K562 (cell line): ENCODE measurements around the gene CUTA. TPM values are rescaled to one million over a fixed set of nuclear protein-coding genes. Genes with fewer than 3 reads are reported as not detected.
A peak's percentile ranks its signal among the peaks of the same experiment; 100 is the strongest.

ENCODE experiments used
- BRF1 ChIP-seq: IDR thresholded peaks from 3 replicates; pipeline ENCODE4 v1.6.1; 2011; ENCODE audit warnings: borderline replicate concordance, mild to moderate bottlenecking; ENCODE audit not compliant: insufficient read length; ENCODE audit errors: extremely low read depth
- CBX3 ChIP-seq, 2 experiments: IDR thresholded peaks; 1 replicate in 1 of 2; 2 replicates in 1 of 2; pipeline ENCODE4 v1.6.1; 2012; ENCODE audit warnings: inconsistent platforms in 2 of 2, low read length in 2 of 2, borderline replicate concordance in 1 of 2, control low read depth in 1 of 2
- CC2D1A ChIP-seq: fragments of 450-650 bp; IDR thresholded peaks from 2 replicates; pipeline ENCODE4 v1.6.1; 2017; ENCODE audit warnings: mild to moderate bottlenecking
- CREB1 ChIP-seq, 2 experiments: sonication (generic) in 1 of 2; formaldehyde crosslinking in 1 of 2; IDR thresholded peaks; 2 replicates each; pipeline versions ENCODE4 v1.6.1 to v1.8.0; 2012 to 2022; ENCODE audit warnings: inconsistent platforms in 1 of 2, mild to moderate bottlenecking in 1 of 2, missing genetic modification reagents in 1 of 2, moderate library complexity in 1 of 2
- GTF2F1 ChIP-seq: IDR thresholded peaks from 2 replicates; pipeline ENCODE4 v1.6.1; 2011; ENCODE audit warnings: low read depth, low read length, improper control_type of control experiment
- MTA2 ChIP-seq: fragments of 450-650 bp; IDR thresholded peaks from 2 replicates; pipeline ENCODE4 v1.6.1; 2016; ENCODE audit warnings: low read depth
- NCOA4 ChIP-seq: fragments of 450-650 bp; IDR thresholded peaks from 2 replicates; pipeline ENCODE4 v1.6.1; 2018; ENCODE audit warnings: mild to moderate bottlenecking; ENCODE audit not compliant: partially characterized antibody
- NCOA6 ChIP-seq: fragments of 450-650 bp; IDR thresholded peaks from 2 replicates; pipeline ENCODE4 v1.6.1; 2017; ENCODE audit warnings: mild to moderate bottlenecking
- PCBP1 ChIP-seq: fragments of 200-400 bp; formaldehyde crosslinking; IDR thresholded peaks from 2 replicates; pipeline ENCODE4 v1.6.1; 2018; ENCODE audit warnings: mild to moderate bottlenecking, low read depth, low read length; ENCODE audit not compliant: poor library complexity, severe bottlenecking
- POLR2H ChIP-seq: IDR thresholded peaks from 2 replicates; pipeline ENCODE4 v1.6.1; 2016; ENCODE audit warnings: missing genetic modification characterization, low read depth, mild to moderate bottlenecking, control low read depth, missing compliant biosample characterization, moderate library complexity
- RBM22 ChIP-seq: fragments of 200-400 bp; formaldehyde crosslinking; IDR thresholded peaks from 2 replicates; pipeline ENCODE4 v1.6.1; 2018; ENCODE audit warnings: low read length, low read depth; ENCODE audit not compliant: poor library complexity, severe bottlenecking
- SOX6 ChIP-seq: fragments of 450-650 bp; IDR thresholded peaks from 2 replicates; pipeline ENCODE4 v1.6.1; 2014; ENCODE audit warnings: mild to moderate bottlenecking
- SRSF9 ChIP-seq: fragments of 200-400 bp; formaldehyde crosslinking; IDR thresholded peaks from 2 replicates; pipeline ENCODE4 v1.6.1; 2017; ENCODE audit warnings: low read depth, low read length, borderline replicate concordance
- ZNF121 ChIP-seq: sonication (generic); formaldehyde crosslinking; conservative IDR thresholded peaks from 2 replicates; pipeline ENCODE4 v1.8.0; 2022; ENCODE audit warnings: missing genetic modification reagents
- ZNF232 ChIP-seq: sonication (generic); formaldehyde crosslinking; IDR thresholded peaks from 2 replicates; pipeline ENCODE4 v1.8.0; 2022; ENCODE audit warnings: mild to moderate bottlenecking, missing genetic modification reagents
- ZNF3 ChIP-seq: fragments of 250-450 bp; sonication (Bioruptor Pico); IDR thresholded peaks from 2 replicates; pipeline ENCODE4 v1.5.0; 2021; ENCODE audit warnings: mild to moderate bottlenecking, moderate library complexity
- ZNF561 ChIP-seq: fragments of 450-650 bp; formaldehyde crosslinking; conservative IDR thresholded peaks from 2 replicates; pipeline ENCODE4 v1.4.0; 2020; ENCODE audit warnings: mild to moderate bottlenecking, moderate library complexity
- polyA plus RNA-seq, 8 experiments: library from polyadenylated mRNA; depleted of rRNA in 4 of 8; stranded (reverse) in 5 of 8; unstranded in 3 of 8; fragments of >200 nt; fragmentation: Nextera tagmentation in 2 of 8; fragmentation: Illumina TruSeq in 1 of 8; extraction: Ambion mirVana in 2 of 8; extraction: Trizol in 1 of 8; gene quantifications; 2 replicates each; pipeline versions ENCODE4 v1.2.1 to v1.2.3, GENCODE V29; 2011 to 2014; ENCODE audit warnings: inconsistent platforms in 1 of 8, missing spikeins in 1 of 8
- total RNA-seq, 7 experiments: library from RNA; depleted of rRNA in 6 of 7; stranded (reverse); fragments of >200 nt in 6 of 7; fragmentation: Illumina TruSeq in 2 of 7; extraction: Trizol in 2 of 7; gene quantifications; 2 replicates each; pipeline versions ENCODE4 v1.2.1 to v1.2.3, GENCODE V29; 2011 to 2021; ENCODE audit warnings: low replicate concordance in 1 of 7
- TF ChIP-seq, protein P1 (sequence below): sonication (generic); formaldehyde crosslinking; IDR thresholded peaks from 2 replicates; pipeline ENCODE4 v1.8.0; 2022; ENCODE audit warnings: mild to moderate bottlenecking, low read depth, missing genetic modification reagents
- TF ChIP-seq, protein P2 (sequence below): sonication (generic); formaldehyde crosslinking; IDR thresholded peaks from 2 replicates; pipeline ENCODE4 v1.8.1; 2023; ENCODE audit warnings: missing genetic modification reagents, mild to moderate bottlenecking, borderline replicate concordance
- TF ChIP-seq, protein P3 (sequence below): fragments of 250-450 bp; sonication (Bioruptor Pico); IDR thresholded peaks from 2 replicates; pipeline ENCODE4 v1.8.0; 2022; ENCODE audit warnings: inconsistent platforms, mild to moderate bottlenecking, moderate library complexity, borderline replicate concordance

Gene CUTA
- total and polyA plus RNA-seq, 9 of the 15 experiments (the other 6 are each of a cell fraction or from before 2014, with no cell fraction given) = 166 to 682 (median 310) TPM

DNA sequence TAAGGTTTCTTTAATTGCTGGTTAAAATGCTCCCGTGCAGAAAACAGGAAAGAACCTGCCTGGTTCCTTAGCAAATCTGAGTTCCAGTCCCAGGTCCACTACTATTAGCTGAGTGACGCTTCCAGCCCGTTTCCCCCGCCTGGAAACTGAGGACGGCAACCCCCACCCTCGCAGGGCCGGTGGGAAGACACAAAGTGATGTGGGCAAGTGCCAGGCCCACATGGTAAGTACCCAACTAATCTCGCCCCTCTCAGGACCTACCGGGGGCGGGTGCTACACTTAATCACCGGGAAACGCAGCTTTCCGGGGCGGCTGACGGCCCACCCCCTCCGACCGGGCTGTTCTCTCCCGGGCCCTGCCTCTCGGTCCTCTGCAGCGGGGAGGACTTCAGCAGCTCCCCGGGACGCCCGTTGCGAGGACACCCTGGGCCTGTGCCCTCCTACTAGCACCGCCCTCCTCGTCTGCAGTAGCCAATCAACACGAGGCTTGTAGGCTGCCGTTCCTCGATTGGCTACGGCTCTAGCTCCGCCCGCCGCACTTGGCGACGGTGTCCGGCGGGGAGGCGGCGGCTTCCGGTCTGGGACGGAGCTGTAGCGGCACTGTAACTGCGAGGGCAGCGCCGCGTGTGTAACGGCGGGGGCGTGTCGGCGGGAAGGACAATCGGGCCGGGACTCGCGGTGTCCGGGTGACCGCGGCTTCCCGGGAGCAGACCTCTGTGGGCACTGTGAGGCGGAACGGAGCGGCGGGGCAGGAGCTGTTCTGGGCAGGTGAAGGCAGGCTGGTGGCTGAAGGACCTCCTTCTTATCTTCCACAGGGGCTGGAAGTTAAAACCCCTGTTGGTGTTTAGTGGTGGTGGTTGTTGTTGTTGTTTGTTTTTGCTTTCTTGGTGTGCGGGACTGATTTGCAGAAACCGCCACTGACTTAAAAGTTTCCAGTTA is 36.4 kb upstream of the CUTA start, which contains the start of gene ZBTB9 (continued):
- no peak for TF ChIP-seq ZNF561 (CRISPR knock-in tag)
- no peak for TF ChIP-seq SRSF9
- TF ChIP-seq MTA2 = no peak
- no peak for TF ChIP-seq CBX3 (IDR thresholded peaks at IDR 0.05; ENCODE audit: borderline replicate concordance in 1 of 2, low read length in 2 of 2)
- TF ChIP-seq SOX6 = no peak; the same call in 1 of the 2 replicates
- TF ChIP-seq, protein P1, sequence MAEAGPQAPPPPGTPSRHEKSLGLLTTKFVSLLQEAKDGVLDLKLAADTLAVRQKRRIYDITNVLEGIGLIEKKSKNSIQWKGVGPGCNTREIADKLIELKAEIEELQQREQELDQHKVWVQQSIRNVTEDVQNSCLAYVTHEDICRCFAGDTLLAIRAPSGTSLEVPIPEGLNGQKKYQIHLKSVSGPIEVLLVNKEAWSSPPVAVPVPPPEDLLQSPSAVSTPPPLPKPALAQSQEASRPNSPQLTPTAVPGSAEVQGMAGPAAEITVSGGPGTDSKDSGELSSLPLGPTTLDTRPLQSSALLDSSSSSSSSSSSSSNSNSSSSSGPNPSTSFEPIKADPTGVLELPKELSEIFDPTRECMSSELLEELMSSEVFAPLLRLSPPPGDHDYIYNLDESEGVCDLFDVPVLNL (CRISPR knock-in tag) = peak; percentile 86; the same call in 1 of the 2 replicates
- peak; percentile 38; the same call in 1 of the 2 replicates for TF ChIP-seq CC2D1A
- TF ChIP-seq, protein P2, sequence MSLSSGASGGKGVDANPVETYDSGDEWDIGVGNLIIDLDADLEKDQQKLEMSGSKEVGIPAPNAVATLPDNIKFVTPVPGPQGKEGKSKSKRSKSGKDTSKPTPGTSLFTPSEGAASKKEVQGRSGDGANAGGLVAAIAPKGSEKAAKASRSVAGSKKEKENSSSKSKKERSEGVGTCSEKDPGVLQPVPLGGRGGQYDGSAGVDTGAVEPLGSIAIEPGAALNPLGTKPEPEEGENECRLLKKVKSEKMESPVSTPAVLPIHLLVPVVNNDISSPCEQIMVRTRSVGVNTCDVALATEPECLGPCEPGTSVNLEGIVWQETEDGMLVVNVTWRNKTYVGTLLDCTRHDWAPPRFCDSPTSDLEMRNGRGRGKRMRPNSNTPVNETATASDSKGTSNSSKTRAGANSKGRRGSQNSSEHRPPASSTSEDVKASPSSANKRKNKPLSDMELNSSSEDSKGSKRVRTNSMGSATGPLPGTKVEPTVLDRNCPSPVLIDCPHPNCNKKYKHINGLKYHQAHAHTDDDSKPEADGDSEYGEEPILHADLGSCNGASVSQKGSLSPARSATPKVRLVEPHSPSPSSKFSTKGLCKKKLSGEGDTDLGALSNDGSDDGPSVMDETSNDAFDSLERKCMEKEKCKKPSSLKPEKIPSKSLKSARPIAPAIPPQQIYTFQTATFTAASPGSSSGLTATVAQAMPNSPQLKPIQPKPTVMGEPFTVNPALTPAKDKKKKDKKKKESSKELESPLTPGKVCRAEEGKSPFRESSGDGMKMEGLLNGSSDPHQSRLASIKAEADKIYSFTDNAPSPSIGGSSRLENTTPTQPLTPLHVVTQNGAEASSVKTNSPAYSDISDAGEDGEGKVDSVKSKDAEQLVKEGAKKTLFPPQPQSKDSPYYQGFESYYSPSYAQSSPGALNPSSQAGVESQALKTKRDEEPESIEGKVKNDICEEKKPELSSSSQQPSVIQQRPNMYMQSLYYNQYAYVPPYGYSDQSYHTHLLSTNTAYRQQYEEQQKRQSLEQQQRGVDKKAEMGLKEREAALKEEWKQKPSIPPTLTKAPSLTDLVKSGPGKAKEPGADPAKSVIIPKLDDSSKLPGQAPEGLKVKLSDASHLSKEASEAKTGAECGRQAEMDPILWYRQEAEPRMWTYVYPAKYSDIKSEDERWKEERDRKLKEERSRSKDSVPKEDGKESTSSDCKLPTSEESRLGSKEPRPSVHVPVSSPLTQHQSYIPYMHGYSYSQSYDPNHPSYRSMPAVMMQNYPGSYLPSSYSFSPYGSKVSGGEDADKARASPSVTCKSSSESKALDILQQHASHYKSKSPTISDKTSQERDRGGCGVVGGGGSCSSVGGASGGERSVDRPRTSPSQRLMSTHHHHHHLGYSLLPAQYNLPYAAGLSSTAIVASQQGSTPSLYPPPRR (CRISPR knock-in tag) = 0 out of 2 replicates have a peak, but pooled peaks have one; percentile 80
- TF ChIP-seq POLR2H (tag) = peak; percentile 81; the same call in 1 of the 2 replicates
- TF ChIP-seq RBM22 = no peak
- TF ChIP-seq PCBP1 = peak; percentile 36
- TF ChIP-seq ZNF121 (CRISPR knock-in tag) = no peak
- no peak for TF ChIP-seq ZNF3 (CRISPR knock-in tag)
- TF ChIP-seq CREB1 (IDR thresholded peaks at IDR 0.05) = peak; percentile 67
- TF ChIP-seq CREB1 (CRISPR knock-in tag; IDR thresholded peaks at IDR 0.05) = peak; percentile 88
- TF ChIP-seq NCOA6 = no peak
- TF ChIP-seq BRF1 = no peak
- no peak for TF ChIP-seq ZNF232 (CRISPR knock-in tag)
- no peak; the same call in 1 of the 2 replicates for TF ChIP-seq GTF2F1
- TF ChIP-seq, protein P3, sequence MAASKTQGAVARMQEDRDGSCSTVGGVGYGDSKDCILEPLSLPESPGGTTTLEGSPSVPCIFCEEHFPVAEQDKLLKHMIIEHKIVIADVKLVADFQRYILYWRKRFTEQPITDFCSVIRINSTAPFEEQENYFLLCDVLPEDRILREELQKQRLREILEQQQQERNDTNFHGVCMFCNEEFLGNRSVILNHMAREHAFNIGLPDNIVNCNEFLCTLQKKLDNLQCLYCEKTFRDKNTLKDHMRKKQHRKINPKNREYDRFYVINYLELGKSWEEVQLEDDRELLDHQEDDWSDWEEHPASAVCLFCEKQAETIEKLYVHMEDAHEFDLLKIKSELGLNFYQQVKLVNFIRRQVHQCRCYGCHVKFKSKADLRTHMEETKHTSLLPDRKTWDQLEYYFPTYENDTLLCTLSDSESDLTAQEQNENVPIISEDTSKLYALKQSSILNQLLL (CRISPR knock-in tag) = no peak
- TF ChIP-seq NCOA4 = no peak
